Naive thymus-derived CD8-positive, alpha-beta T cell (primary cell): ENCODE measurements around the gene MLLT1. TPM values are rescaled to one million over a fixed set of nuclear protein-coding genes. Genes with fewer than 3 reads are reported as not detected.

Experiments
- ATAC-seq, 2 donors: fragments of 150-1000 bp; cut with Tn5 transposase in 1 of 2; sonication (Bioruptor Pico), chemical (Tn5 transposase) in 1 of 2; 1 replicate in 1 of 2; 2 replicates in 1 of 2; pipeline ENCODE4 v1.10.0; 2021; ENCODE audit warnings: mild to moderate bottlenecking in 2 of 2, moderate library complexity in 2 of 2
- POLR2A ChIA-PET: fragments of 350-600 bp; sonication (Branson Sonifier 250); formaldehyde crosslinking; loops from one replicate; lab custom pipeline; 2021; ENCODE audit warnings: antibody characterized with exemption; lab: Charles Lee
- DNase-seq, 10 donors: peaks; one replicate each; pipeline versions ENCODE4 v3.0.0 to v3.0.0-alpha.2; 2020 to 2022
- H3K27ac Mint-ChIP-seq, 10 donors: one replicate each; pipeline ENCODE4 v1.8.0; 2020 to 2022; ENCODE audit warnings: mild to moderate bottlenecking in 10 of 10, mixed read lengths in 10 of 10, moderate library complexity in 4 of 10, inconsistent platforms in 1 of 10
- H3K27me3 Mint-ChIP-seq, 5 donors: one replicate each; pipeline ENCODE4 v1.8.0; 2021 to 2022; ENCODE audit warnings: mixed read lengths in 5 of 5
- H3K36me3 Mint-ChIP-seq, 3 donors: one replicate each; pipeline ENCODE4 v1.8.0; 2020 to 2022; ENCODE audit warnings: mixed read lengths in 3 of 3, mild to moderate bottlenecking in 2 of 3, inconsistent platforms in 1 of 3
- H3K4me1 Mint-ChIP-seq, 4 donors: one replicate each; pipeline ENCODE4 v1.8.0; 2021 to 2022; ENCODE audit warnings: mixed read lengths in 4 of 4
- H3K4me3 Mint-ChIP-seq, 10 donors: one replicate each; pipeline ENCODE4 v1.8.0; 2020 to 2022; ENCODE audit warnings: mild to moderate bottlenecking in 10 of 10, mixed read lengths in 10 of 10, moderate library complexity in 6 of 10, inconsistent platforms in 1 of 10
- H3K9me3 Mint-ChIP-seq, 9 donors: one replicate each; pipeline ENCODE4 v1.8.0; 2020 to 2022; ENCODE audit warnings: mixed read lengths in 9 of 9, mild to moderate bottlenecking in 3 of 9, inconsistent platforms in 1 of 9, moderate library complexity in 1 of 9
- polyA plus RNA-seq, 3 donors: library from polyadenylated mRNA; unstranded; fragments of 300-500 nt; fragmentation: Illumina TruSeq; gene quantifications; one replicate each; pipeline ENCODE4 v1.2.3, GENCODE V29; 2021
- total RNA-seq, 8 experiments: library from RNA in 2 of 8; stranded (reverse) in 2 of 8; gene quantifications; one replicate each; pipeline ENCODE4 v1.2.3 and lab custom pipeline; 2021 to 2026

The MLLT1 gene
- total and polyA plus RNA-seq, 5 experiments from 2014 or later: 0.68 to 41.7 (median 2.7) TPM

GRCh38 chr19:6173190-6173589 lies 106.6 kb downstream of the MLLT1 start:
- DNase-seq: no peak
- H3K27me3 Mint-ChIP-seq: peaks cover 3 to 25% (median 10%) of the 10 kb centered on the region in 5 donors
- H3K27ac Mint-ChIP-seq: no peak overlapping the region
- no peak for ATAC-seq
- H3K4me3 Mint-ChIP-seq: no peak overlapping the region
- H3K9me3 Mint-ChIP-seq: peaks cover 0 to 24% (median 11%) of the 10 kb centered on the region in 9 donors
- POLR2A ChIA-PET: no interaction called here
- no peaks in the 10 kb centered on the region for H3K4me1 Mint-ChIP-seq
- peaks cover 0 to 20% (median 13%) of the 10 kb centered on the region in 3 donors for H3K36me3 Mint-ChIP-seq

GRCh38 chr19:6172074-6172863 lies 107.5 kb downstream of the MLLT1 start:
- Mint-ChIP-seq H3K27ac (peak overlapping the region in 1 of 10 donors; percentile 18), H3K4me1 (no peaks in the 10 kb centered on the region), H3K36me3 (peaks cover 0 to 20% (median 13%) of the 10 kb centered on the region in 3 donors), H3K9me3 (peaks cover 0 to 24% (median 11%) of the 10 kb centered on the region in 9 donors), H3K27me3 (peaks cover 0 to 23% (median 10%) of the 10 kb centered on the region in 5 donors), H3K4me3 (no peak overlapping the region)
- DNase-seq: no peak
- POLR2A ChIA-PET: no interaction called here
- ATAC-seq: no peak

- no peak for DNase-seq
- Mint-ChIP-seq H3K9me3 (peaks cover 0 to 21% (median 7%) of the 10 kb centered on the region in 9 donors), H3K27ac (peak overlapping the region in 1 of 10 donors; percentile 37), H3K4me3 (no peak overlapping the region), H3K27me3 (peaks cover 0 to 3% (median 0%) of the 10 kb centered on the region in 5 donors), H3K36me3 (peaks cover 0 to 17% (median 11%) of the 10 kb centered on the region in 3 donors), H3K4me1 (peaks cover 0 to 6% (median 2%) of the 10 kb centered on the region in 4 donors)
- POLR2A ChIA-PET: no interaction called here
- ATAC-seq: no peak
These were observed 112.7 kb downstream of the MLLT1 start for GRCh38 chr19:6167115-6167514.

GRCh38 chr19:6164906-6165531 lies 114.8 kb downstream of the MLLT1 start:
- Mint-ChIP-seq H3K4me3 (no peak overlapping the region), H3K9me3 (peaks cover 0 to 9% (median under 1%) of the 10 kb centered on the region in 9 donors)
- POLR2A ChIA-PET: no interaction called here

GRCh38 chr19:6161271-6161850 lies 118.4 kb downstream of the MLLT1 start:
- Mint-ChIP-seq H3K4me3 (peak overlapping the region in 7 of 10 donors; percentile 38 to 65 (median 54)), H3K4me1 (peaks cover 6 to 16% (median 11%) of the 10 kb centered on the region in 4 donors)

More at GRCh38 chr19:6164906-6165531, 114.8 kb downstream of the MLLT1 start:
- no peak for DNase-seq
- H3K4me1 Mint-ChIP-seq: peaks cover 6 to 16% (median 11%) of the 10 kb centered on the region in 4 donors
- H3K36me3 Mint-ChIP-seq: no peaks in the 10 kb centered on the region
- no peak overlapping the region for H3K27ac Mint-ChIP-seq
- no peaks in the 10 kb centered on the region for H3K27me3 Mint-ChIP-seq
- no peak for ATAC-seq

More at GRCh38 chr19:6161271-6161850, 118.4 kb downstream of the MLLT1 start:
- POLR2A ChIA-PET: no interaction called here
- ATAC-seq (peak; percentile 83 to 88), DNase-seq (peak; percentile 13 to 90 (median 74))
- Mint-ChIP-seq H3K27ac (peak overlapping the region in 7 of 10 donors; percentile 41 to 86 (median 77)), H3K36me3 (peaks cover 0 to 4% (median 0%) of the 10 kb centered on the region in 3 donors), H3K27me3 (no peaks in the 10 kb centered on the region), H3K9me3 (peaks cover 0 to 25% (median 16%) of the 10 kb centered on the region in 9 donors)

Other genes with a start within 250 kb of the MLLT1 start
- 1 to 10 TPM; 5.6 to 9.9 TPM for gene RFX2, start 169.5 kb downstream of the MLLT1 start, total RNA-seq
- 10 to 100 TPM in 1 of 3 donors, 1 to 10 TPM in 2; 4.0 to 10.4 (median 5.9) TPM for gene RFX2, start 169.5 kb downstream of the MLLT1 start, polyA plus RNA-seq
- gene ACSBG2, start 144.3 kb downstream of the MLLT1 start, total RNA-seq: not detected
- gene ACSBG2, start 144.3 kb downstream of the MLLT1 start, polyA plus RNA-seq: under 1 TPM in 1 of 3 donors, not detected in 2; 0.07 TPM
- 1 to 10 TPM in 1 of 2 experiments, under 1 TPM in 1; 0.91 to 1.1 TPM for gene ACER1, start 53.6 kb upstream of the MLLT1 start, total RNA-seq
- 1 to 10 TPM; 1.4 to 2.6 (median 2.3) TPM for gene ACER1, start 53.6 kb upstream of the MLLT1 start, polyA plus RNA-seq
- gene CLPP, start 81.6 kb upstream of the MLLT1 start, total RNA-seq: 10 to 100 TPM; 73.0 to 74.4 TPM
- gene CLPP, start 81.6 kb upstream of the MLLT1 start, polyA plus RNA-seq: 100 to 1,000 TPM; 142 to 197 (median 148) TPM
- 10 to 100 TPM; 73.7 TPM for gene ALKBH7, start 92.8 kb upstream of the MLLT1 start, total RNA-seq
- 100 to 1,000 TPM; 130 to 162 (median 144) TPM for gene ALKBH7, start 92.8 kb upstream of the MLLT1 start, polyA plus RNA-seq
- gene PSPN, start 96.0 kb upstream of the MLLT1 start, total RNA-seq: 1 to 10 TPM; 3.3 to 3.7 TPM
- gene PSPN, start 96.0 kb upstream of the MLLT1 start, polyA plus RNA-seq: 1 to 10 TPM in 2 of 3 donors, under 1 TPM in 1; 0.50 to 1.2 (median 1.1) TPM
- 10 to 100 TPM; 54.1 to 64.8 TPM for gene GTF2F1, start 113.2 kb upstream of the MLLT1 start, total RNA-seq
- 10 to 100 TPM; 16.3 to 30.1 (median 20.6) TPM for gene GTF2F1, start 113.2 kb upstream of the MLLT1 start, polyA plus RNA-seq
- 100 to 1,000 TPM; 159 to 167 TPM for gene KHSRP, start 144.8 kb upstream of the MLLT1 start, total RNA-seq
- 10 to 100 TPM; 14.5 to 26.2 (median 14.7) TPM for gene KHSRP, start 144.8 kb upstream of the MLLT1 start, polyA plus RNA-seq
- gene SLC25A41, start 153.8 kb upstream of the MLLT1 start, total RNA-seq: under 1 TPM; 0.62 to 0.96 TPM
- under 1 TPM in 1 of 3 donors, not detected in 2; 0.38 TPM for gene SLC25A41, start 153.8 kb upstream of the MLLT1 start, polyA plus RNA-seq
- gene SLC25A23, start 179.8 kb upstream of the MLLT1 start, total RNA-seq: 10 to 100 TPM; 19.0 to 24.5 TPM
- 10 to 100 TPM; 14.6 to 29.6 (median 15.9) TPM for gene SLC25A23, start 179.8 kb upstream of the MLLT1 start, polyA plus RNA-seq
- 10 to 100 TPM in 1 of 2 experiments, 1 to 10 TPM in 1; 8.5 to 10.5 TPM for gene CRB3, start 184.3 kb upstream of the MLLT1 start, total RNA-seq
- 1 to 10 TPM; 4.3 to 5.8 (median 5.7) TPM for gene CRB3, start 184.3 kb upstream of the MLLT1 start, polyA plus RNA-seq
- 100 to 1,000 TPM; 105 to 110 TPM for gene DENND1C, start 201.8 kb upstream of the MLLT1 start, total RNA-seq
- gene DENND1C, start 201.8 kb upstream of the MLLT1 start, polyA plus RNA-seq: 100 to 1,000 TPM in 1 of 3 donors, 10 to 100 TPM in 2; 35.4 to 106 (median 67.7) TPM
- 1 to 10 TPM; 7.6 to 8.8 TPM for gene TUBB4A, start 222.3 kb upstream of the MLLT1 start, total RNA-seq
- gene TUBB4A, start 222.3 kb upstream of the MLLT1 start, polyA plus RNA-seq: 1 to 10 TPM; 2.8 to 7.3 (median 5.2) TPM